Jurkat, Clone E6-1 (cell line): ENCODE data around the gene GAL3ST2.
"Not testable (repeated sequence)": the region's sequence is repeated elsewhere in the genome, so short reads cannot be mapped to it uniquely, and the experiment has no call there.

Source experiments
- DNase-seq: peaks from one replicate; pipeline ENCODE4 v3.0.0-alpha.2; 2011; ENCODE audit warnings: low read depth, low spot score
- H3K4me3 ChIP-seq: 2 replicates; pipeline ENCODE4 v1.5.1; 2011; ENCODE audit warnings: mild to moderate bottlenecking, low read length, control low read depth, moderate library complexity

Gene GAL3ST2

DNA sequence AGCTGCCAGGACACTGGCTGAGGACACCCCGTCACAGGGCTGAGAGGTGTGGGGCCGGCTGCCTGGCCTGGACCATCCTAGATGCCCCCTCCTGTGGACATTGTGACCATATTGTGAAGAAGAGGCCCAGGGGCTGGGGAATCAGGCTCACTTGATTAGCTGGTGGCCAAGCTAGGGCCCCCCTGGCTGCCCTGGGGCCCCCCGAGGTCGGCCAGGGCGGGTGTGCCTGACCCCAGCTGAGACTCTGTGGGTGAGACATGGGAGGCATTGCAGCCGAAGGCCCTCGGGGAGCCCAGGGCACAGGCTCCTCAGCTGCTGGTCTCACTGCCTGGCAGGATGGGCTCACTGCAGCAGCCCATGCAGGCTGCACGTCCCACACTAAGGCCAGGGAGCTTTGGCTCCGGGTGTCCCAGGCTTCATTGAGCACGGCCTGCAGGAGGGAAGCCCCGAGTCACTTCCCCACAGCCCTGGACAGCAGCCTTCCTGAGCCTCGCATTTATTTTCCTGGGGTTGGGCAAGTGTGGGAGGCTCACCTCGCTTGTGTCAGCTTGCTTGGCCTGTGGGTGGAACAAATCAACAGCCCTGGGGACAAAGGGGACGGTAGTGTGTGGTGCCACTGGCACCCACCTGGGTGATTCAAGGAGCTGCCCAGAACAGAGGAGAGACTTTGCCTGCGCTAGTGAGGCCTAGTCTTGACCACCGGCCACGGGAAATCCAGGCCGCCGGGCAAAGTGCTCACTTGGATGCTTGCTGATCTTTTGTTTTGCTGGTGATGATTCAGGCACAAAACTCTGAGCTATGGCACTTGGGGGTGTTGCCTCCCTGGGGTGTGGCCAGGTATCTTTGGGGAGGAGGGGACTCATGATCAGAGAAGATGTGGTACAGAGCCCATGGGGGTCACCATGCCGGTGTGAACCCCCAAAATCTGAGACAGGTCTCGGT is 1.3 kb downstream of the GAL3ST2 start:
- H3K4me3 ChIP-seq: no peak overlapping the region
- no peak for DNase-seq

DNA sequence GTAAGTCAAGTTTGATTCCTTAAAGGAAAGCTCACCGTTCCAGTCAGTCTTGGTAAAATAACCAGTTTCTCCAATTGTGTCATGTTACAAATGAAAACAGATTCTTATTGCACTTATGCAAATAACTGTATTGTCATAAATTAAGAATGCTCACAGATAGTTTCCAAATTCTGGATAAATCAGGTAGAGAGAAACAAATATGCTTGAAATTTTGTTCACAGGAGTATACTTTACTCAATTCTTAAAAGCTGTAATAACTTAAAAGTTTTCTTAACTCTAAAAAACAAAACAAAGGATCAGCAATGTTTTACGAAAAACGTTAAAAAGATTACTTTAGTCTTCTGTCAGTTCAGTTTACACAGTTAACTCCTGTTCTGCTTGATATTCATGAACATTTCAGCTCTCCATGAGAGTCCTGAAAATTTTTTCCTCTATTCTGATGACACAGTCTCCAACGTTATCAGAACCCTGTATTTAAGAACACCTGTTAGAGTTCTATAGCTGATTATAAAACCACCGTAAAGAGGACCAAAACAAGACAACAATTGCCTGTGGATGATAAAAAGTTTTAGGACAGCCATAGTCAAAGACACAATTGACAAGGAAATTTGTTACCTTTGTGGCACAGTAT is 4.4 kb downstream of the GAL3ST2 start:
- no peak for DNase-seq
- no peak overlapping the region for H3K4me3 ChIP-seq

DNA sequence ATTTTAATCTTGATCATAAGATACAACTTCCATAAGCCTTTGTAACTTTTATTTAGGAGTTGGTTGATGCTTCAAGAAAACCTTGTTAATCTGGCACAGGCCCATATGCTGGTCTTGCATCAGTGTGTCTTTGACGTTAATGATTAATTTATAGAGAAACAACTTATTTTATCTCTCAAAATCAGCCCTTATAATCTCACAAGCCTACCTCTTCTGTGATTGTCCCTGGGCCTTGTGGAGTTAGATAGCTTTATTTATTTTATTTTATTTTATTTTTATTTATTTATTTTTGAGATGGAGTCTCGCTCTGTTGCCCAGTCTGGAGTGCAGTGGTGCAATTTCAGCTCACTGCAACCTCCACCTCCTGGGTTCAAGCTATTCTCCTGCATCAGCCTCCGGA is 5.4 kb downstream of the GAL3ST2 start:
- DNase-seq, H3K4me3 ChIP-seq: not testable (repeated sequence)

DNA sequence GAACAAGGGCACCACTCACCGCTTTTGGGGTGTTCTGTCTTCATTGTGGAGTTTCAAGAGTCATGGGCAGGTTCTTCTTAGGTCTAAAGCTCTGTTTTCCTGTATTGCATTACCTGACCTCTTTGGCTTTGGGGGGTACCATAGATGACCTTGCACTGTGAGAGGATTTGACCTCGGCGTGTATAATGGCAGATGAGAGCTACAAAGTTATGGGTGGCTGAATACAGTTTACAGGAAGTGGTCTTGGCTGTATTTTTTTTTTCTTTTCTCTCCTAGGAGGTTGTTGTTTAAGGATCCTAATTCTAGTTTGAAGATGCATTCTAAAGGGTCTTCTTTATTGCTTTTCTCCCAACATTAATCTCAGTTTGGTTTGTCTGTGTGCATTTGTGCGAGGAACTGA is 11.5 kb downstream of the GAL3ST2 start:
- H3K4me3 ChIP-seq: no peak overlapping the region
- DNase-seq: no peak

DNA sequence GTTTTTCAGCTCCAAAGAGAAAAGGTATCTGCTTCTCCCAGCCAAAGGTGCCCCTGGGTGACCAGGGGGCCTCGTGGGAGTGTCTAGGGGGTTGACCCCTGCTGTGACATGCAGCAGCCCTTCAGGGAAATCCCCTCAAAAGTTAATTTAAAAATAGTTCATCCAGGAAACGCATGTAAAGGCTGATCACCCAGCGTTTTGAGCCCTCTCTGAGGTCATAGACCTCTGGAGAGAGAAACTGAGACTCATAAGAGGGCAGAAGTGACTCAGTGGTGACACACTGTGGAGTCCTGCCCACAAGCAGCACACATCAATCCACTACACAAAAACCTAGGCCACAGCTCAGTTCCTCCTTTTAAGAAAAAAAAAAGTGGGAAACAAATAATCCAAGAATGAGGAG is 11.9 kb downstream of the GAL3ST2 start:
- H3K4me3 ChIP-seq: no peak overlapping the region
- DNase-seq: no peak

DNA sequence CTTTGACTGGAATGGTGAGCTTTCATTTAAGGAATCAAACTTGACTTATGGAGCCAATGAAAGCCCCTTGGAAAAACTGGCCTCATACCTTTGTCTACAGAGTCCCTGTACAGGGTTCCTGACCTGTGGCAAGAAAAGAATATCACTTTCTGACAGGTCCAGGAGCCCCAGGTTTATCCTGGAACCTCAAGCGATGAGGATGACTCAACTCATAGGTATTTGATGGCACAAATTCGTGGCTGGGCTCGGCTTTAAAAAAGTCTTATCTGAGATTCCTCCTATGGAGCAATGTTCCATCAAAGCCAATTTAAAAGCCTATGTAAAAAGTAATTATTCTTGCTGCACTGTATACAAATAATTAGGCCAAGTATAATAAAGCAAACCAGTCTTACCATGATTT is 14.8 kb downstream of the GAL3ST2 start:
- H3K4me3 ChIP-seq, DNase-seq: not testable (repeated sequence)

DNA sequence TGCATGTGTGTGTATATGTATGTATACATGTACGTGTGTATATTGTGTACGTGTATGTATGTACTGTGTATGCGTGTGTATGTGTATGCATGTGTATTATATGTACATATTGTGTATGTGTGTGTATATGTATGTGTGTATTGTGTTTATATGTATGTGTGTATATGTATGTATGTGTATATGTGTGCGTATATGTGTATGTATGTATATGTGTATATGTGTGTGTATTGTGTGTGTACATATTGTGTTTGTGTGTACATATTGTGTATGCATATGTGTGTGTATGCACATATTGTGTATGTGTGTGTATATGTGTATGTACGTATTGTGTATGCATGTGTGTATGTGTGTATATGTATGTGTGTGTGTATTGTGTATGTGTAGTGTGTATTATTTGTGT is 16.8 kb downstream of the GAL3ST2 start:
- no peak for DNase-seq
- H3K4me3 ChIP-seq: no peak overlapping the region

DNA sequence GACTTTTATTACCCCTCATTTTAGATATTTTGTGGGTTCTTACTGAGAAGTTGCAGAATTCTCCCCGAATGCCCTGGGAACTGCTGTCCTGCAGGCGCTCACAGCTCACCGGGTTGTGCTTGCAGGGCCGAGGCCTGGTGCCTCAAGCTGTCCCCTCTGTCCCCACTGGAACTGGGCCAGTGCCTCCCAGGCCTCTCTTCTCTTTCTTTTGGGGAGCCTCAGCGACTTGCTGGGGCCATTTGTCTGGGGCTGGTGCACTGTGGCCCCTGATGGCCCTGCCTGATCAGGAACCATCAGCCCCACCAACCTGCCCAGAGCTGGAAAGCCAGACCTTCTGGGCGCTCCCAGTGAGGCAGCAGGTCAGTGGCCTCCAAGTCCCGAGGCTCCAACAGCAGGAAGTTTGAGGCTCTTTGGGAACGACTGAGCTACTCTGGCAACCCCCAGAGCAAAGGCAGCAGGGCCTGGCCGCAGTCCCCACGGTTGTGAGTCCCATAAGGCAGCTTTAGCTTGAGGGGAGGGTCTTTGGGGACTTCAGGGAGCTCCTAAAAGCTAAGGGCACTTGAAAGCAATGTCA is 17.7 kb downstream of the GAL3ST2 start:
- DNase-seq: no peak
- H3K4me3 ChIP-seq: no peak overlapping the region

DNA sequence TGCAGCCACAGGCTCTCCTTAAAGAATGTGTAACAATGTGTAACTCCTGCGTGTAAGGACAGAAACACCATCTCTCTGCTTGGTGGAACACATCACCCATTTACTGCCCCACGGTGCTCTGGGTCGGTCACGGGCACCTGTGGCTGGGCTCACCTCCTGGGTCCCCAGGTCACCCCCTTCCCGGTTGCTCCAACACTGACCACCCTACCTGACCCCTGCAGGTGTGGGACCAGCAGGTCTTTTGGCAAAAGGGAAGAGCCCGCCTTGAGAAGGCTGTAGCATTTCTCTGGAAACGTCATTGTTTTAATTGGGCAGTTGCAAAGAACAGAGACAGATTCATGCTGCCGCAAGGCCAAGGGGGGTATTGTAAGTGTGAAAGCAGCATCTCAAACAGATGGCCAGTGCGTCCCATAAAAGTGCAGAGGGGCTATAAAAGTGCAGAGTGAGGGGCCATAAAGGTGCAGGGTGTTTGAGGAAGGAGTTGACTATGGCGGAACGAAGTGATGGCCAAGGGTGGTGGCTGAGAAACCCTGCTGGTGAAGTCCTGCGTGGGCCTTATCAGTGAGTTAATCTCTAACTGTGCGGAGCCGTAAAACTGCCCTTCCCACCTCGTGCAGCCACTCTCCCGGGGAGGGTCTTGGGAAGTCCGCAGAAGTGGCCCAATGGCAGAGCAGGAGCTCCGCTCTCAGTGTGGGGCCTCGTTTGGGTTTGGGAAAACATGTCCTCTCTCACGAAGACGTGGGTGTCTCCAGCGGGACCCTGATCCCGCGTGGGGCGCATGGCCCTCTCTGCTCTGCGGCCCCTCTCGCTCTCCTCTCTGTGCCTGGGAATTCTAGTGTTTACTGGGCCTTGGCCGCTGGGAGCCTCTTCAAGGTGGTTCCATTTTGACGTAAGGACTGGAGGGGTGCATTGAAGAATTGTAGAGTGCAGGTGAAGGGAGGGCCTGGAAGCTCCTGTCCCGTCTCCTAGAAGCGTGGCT is 18.7 kb downstream of the GAL3ST2 start:
- no peak for DNase-seq
- H3K4me3 ChIP-seq: no peak overlapping the region

DNA sequence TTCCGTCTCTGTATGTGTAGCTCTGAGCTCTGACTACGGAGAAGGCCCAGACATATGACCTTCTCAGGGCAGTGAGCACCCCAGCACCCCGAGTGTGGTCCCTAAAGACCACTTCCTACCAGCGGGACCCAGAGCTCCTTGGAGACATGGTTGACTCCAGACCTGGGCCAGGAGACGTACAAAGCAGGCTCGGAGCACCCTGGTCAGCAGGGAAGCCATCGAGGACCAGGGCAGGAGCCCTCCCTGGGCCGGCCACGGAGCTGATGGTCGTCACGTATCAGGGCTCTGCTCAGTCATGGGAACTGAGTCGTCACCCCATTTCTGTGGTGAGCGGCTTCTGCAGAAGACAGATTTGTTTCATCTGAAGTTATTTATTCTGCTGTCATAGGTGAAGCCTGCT is 19.6 kb downstream of the GAL3ST2 start:
- H3K4me3 ChIP-seq: no peak overlapping the region
- no peak for DNase-seq

DNA sequence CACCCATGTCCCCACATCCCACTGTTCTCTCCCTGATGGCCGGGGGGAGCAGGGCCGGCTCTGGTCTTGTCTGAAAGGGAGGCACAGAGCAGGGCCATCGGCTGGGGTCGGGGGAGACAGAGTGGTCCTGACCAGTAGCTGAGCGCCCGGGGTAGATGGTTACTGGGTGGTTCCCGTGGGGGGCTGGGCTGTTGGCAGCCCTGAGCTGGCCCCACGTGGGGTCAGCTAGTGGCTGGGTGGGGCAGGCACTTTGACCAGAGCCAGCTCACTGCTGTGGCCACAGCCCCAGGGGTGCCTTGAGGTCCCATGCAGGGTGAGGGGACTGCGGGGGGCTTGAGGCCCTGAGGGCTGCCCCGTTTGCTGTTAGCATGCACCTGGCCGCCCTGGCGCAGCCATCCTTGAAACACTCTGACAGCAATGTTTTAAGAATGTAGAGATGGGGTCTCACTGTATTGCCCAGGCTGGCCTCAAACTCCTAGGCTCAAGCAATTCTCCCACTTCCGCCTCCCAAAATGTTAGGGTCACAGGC is 20.1 kb downstream of the GAL3ST2 start:
- H3K4me3 ChIP-seq: no peak overlapping the region
- DNase-seq: no peak

DNA sequence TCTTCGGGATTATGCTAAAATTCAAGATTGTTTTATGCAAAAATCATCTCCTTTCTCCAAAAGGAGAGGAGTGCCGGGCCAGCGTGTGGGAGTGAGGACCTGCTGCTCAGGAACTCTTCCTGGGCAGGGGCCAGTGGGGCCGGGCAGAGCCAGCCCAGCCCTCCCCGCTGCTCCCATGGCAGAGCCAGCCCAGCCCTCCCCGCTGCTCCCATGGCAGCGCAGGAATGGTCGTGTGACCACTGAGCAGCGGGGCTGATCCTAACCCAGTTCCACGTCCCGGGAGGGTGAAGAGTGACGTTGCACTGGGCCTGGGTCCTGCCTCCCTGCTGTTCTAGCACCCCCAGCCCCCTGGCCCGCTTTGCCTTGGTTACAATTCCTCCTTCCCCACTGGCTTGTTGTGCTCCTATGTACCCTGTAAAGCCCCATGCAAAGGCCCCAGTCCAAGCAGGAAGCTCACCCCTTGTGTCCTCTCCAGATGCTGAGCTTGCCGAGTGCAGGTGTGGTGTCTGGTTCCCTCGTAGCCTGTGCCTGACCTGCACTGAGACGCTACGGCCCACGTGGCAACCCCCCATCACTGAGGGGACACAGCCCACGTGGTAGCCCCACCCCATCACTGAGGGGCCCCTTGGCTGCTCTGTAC is 20.9 kb downstream of the GAL3ST2 start:
- no peak for DNase-seq
- no peak overlapping the region for H3K4me3 ChIP-seq

DNA sequence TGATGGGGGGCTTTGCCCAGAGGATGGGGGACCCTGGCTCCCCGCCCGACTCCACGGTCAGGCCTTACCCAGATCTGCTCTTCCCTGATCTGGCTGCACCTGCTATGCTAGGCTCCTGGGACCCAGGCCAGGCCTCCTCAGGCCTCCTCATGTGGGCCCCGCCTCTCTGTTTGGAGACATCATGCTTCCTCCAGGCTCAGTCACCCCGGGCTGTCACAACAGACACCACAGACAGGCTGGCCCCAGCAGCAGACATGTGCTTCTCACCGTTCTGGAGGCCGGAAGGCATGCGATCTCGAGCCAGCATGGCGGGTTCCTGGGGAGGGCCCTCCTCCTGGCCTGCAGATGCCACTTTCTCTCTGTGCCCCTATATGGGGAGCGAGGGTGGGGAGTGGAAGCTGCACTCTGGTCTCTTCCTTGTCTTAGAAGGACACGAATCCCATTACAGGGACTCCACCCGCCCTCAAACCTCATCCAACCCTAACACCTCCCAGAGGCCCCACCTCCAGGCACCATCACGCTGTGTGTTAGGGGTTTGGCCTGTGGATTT is 21.5 kb downstream of the GAL3ST2 start:
- no peak overlapping the region for H3K4me3 ChIP-seq

DNA sequence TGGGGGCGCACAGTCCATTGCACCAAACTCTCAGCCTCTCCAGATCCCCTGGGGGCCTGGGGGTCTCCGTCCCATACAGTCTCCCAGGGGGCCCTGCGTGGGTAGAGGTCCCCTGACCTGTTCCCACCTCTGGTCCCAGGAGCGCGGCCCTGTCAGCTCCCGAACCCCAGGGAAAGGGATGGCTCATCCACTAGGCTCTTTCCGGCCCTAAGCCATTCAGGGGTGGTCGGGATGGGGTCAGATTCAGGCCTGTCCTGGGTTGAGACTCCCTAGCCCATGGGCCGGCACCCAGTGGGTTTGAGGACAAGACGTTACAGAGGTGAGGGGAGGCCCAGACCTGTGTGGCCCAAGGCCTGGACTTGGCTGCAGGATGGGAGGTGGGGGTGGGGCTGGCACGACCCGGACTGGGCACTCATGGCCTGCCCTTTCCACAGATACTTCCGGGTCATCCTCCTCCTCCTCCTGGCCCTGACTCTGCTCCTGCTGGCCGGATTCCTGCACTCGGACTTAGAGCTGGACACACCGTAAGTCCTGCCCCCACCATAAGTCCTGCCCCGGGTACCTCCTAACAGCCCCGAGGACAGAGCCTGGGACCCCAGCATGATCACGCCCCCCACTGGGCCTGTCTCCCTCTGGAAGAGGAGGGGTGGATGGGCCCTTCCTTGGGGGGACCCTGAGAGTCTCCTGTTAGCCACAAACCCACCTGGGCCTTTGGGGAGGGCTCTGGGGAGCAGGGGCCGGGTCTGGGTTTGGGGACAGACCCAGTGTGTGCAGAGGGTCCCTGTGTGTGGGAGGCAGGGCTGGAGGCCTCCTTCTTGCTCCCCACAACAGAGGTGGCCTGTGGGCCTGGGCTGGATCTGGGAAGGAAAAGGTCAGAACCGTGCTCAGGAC is 22.3 kb downstream of the GAL3ST2 start:
- H3K4me3 ChIP-seq: no peak overlapping the region
- no peak for DNase-seq

More for the DNA sequence above, 21.5 kb downstream of the GAL3ST2 start:
- DNase-seq: no peak

DNA sequence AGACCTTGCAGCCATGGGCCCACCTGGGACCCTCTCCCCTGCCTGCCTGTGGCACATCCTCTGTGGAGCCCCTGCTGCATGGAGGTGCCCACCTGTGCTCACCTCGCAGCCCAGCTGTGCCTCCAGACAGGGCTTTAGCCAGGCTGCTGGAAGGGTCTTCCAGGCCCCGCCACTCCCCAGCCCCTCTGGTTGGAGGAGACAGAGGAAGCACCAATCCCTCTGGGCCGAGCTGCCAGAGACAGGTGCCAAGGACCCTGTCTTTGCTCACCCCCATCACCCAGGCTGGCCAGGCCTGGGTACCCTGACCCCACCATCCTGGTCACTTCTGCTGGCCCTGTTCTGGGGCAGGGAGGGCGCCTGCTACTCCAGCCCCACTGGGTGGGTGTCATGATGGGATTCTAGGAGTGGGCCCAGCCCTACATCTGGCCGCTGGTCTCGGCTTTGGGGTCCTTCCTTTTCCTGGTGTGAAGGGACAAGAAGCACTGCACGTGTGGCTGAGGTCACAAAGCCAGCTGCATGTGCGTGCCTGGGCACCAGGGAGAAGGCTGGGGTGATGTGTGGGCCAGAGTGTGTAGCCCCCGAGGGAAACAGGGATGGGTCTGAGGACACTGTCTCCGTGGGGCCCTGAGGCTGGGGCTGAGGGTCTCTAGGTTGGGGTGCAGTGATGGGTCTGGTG is 23.0 kb downstream of the GAL3ST2 start:
- DNase-seq: no peak
- no peak overlapping the region for H3K4me3 ChIP-seq

DNA sequence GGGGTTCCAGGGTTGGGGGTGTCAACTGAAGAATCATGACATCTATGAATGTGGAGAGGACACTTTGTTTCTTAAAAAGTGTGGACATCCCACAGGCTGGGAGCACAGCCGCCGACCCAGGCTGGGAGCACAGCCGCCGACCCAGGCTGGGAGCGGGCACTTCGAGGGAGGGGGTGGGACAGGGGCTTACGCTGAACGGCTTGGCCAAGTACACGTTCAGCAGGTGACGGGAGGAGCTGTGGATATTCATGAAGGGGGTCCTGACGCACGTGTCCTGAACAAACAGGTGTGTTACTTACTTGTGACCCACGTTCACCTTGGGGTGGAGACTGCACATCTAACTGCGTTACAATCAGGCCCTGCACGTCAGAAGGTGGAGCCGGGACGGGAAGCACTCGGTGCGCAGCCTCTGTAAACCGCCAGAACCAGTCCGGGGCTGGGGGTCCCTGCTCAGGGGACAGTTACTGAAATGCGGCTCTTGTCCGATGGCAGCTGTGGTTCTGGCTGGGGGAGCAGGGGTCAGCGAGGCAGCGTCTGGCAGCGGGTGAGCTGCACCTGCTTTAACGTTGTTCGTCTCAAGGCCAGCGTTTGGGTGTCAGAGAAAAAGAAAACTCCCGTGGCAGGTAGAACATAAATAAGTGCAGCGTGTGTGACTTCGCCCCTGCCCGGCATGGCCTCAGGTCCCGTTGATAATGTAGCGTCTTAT is 23.7 kb downstream of the GAL3ST2 start:
- DNase-seq, H3K4me3 ChIP-seq: not testable (repeated sequence)
